ENCODE results near the gene AGBL1. TPM values are rescaled to one million over a fixed set of nuclear protein-coding genes. Genes with fewer than 3 reads are reported as not detected.

Gene AGBL1
- total and polyA plus RNA-seq, 8 donors = under 0.01 to 0.18 TPM; not detected in 6

DNA sequence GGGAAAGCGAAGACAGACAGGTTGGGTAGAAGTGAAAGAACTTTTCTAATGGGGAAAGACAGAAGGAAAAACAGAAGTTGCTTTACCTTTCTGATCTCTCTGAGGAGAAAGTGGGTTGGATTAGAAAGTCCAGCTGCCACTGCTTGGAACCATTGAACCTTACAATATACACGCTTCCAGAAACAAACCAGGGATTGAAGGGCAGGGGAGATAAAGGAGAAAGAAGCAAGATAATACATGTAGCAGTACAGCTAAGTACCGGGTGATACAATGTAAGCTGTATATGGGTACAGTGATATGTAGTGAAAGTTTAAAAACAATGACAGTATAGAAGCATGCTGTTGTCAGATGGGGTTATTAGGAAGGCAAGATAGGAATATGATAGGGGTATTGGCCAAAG is 684.4 kb downstream of the AGBL1 start:
- DNase-seq = no peak
- Histone ChIP-seq H3K36me3 (no peaks in the 10 kb centered on the region), H3K9me3 (no peaks in the 10 kb centered on the region), H3K27me3 (no peaks in the 10 kb centered on the region), H3K27ac (no peak overlapping the region), H3K4me1 (no peaks in the 10 kb centered on the region), H3K4me3 (no peak overlapping the region)
- TF ChIP-seq POLR2A (IDR thresholded peaks at IDR 0.05) (no peak), EP300 (IDR thresholded peaks at IDR 0.05) (no peak), POLR2AphosphoS5 (IDR thresholded peaks at IDR 0.05) (no peak)
- TF ChIP-seq, protein P1, sequence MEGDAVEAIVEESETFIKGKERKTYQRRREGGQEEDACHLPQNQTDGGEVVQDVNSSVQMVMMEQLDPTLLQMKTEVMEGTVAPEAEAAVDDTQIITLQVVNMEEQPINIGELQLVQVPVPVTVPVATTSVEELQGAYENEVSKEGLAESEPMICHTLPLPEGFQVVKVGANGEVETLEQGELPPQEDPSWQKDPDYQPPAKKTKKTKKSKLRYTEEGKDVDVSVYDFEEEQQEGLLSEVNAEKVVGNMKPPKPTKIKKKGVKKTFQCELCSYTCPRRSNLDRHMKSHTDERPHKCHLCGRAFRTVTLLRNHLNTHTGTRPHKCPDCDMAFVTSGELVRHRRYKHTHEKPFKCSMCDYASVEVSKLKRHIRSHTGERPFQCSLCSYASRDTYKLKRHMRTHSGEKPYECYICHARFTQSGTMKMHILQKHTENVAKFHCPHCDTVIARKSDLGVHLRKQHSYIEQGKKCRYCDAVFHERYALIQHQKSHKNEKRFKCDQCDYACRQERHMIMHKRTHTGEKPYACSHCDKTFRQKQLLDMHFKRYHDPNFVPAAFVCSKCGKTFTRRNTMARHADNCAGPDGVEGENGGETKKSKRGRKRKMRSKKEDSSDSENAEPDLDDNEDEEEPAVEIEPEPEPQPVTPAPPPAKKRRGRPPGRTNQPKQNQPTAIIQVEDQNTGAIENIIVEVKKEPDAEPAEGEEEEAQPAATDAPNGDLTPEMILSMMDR (IDR thresholded peaks at IDR 0.05) = no peak
- intact Hi-C loops (cut with DNase I; ENCODE audit: low total_unique reads) = no loop called here
- 49 to 59% (median 55%) methylated on average over 3 of the region's 3 CpGs for WGBS, 5 donors

GRCh38 chr15:86765281-86765680 is 685.6 kb downstream of the AGBL1 start:
- intact Hi-C loops (cut with DNase I; ENCODE audit: low total_unique reads) = no loop called here
- no peaks in the 10 kb centered on the region for H3K4me1 ChIP-seq
- TF ChIP-seq, protein P1 (IDR thresholded peaks at IDR 0.05) = no peak
- no peak for TF ChIP-seq POLR2A (IDR thresholded peaks at IDR 0.05)
- no peak for TF ChIP-seq EP300 (IDR thresholded peaks at IDR 0.05)
- no peak for TF ChIP-seq POLR2AphosphoS5 (IDR thresholded peaks at IDR 0.05)
- H3K36me3 ChIP-seq = no peaks in the 10 kb centered on the region
- DNase-seq = no peak
- 59 to 77% (median 69%) methylated on average over 5 of the region's 5 CpGs for WGBS, 5 donors
- H3K27ac ChIP-seq = no peak overlapping the region
- no peaks in the 10 kb centered on the region for H3K9me3 ChIP-seq
- H3K27me3 ChIP-seq = no peaks in the 10 kb centered on the region
- H3K4me3 ChIP-seq = no peak overlapping the region

DNA sequence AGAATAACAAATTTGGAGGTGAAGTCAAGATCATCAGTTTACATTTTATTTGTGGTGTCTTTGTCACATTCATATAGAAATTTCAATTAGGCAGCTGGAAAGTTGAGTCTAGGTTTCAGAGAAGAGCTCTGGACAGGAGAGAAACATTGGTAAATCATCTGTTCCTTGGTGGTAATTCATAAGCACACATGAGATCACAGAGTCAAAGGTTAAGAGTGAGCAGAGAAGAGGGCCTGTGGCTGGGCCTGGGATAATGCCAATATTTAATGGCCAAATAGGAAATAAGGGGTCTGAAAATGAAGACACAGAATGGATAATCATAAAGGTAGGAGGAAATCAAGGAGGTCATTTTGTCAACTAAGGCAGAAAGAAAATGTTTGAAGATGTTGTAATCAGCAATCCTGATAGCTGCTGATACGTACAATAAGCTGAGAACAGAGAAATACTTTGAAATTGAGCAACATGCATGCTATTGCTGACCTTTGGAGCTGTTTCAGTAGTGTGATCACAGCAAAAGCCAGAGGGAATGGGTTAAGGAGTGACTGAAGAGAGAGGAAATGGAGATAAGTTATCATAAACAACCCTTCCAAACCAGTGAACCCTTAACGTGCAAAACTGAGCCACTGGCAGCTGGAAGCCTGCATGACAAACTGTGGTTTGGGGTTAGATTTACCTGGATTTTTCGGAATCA is 692.8 kb downstream of the AGBL1 start:
- no peaks in the 10 kb centered on the region for H3K9me3 ChIP-seq
- H3K27ac ChIP-seq = no peak overlapping the region
- peak in 1 of 2 donors; percentile 30 for DNase-seq
- TF ChIP-seq POLR2A (IDR thresholded peaks at IDR 0.05) = no peak
- no peak for TF ChIP-seq EP300 (IDR thresholded peaks at IDR 0.05)
- TF ChIP-seq, protein P1 (IDR thresholded peaks at IDR 0.05) = no peak
- TF ChIP-seq POLR2AphosphoS5 (IDR thresholded peaks at IDR 0.05) = no peak
- H3K4me3 ChIP-seq = no peak overlapping the region
- no peaks in the 10 kb centered on the region for H3K27me3 ChIP-seq
- H3K4me1 ChIP-seq = no peaks in the 10 kb centered on the region
- WGBS, 5 donors = 30 to 49% (median 39%) methylated on average over 3 of the region's 3 CpGs
- intact Hi-C loops (cut with DNase I; ENCODE audit: low total_unique reads) = no loop called here
- H3K36me3 ChIP-seq = no peaks in the 10 kb centered on the region

DNA sequence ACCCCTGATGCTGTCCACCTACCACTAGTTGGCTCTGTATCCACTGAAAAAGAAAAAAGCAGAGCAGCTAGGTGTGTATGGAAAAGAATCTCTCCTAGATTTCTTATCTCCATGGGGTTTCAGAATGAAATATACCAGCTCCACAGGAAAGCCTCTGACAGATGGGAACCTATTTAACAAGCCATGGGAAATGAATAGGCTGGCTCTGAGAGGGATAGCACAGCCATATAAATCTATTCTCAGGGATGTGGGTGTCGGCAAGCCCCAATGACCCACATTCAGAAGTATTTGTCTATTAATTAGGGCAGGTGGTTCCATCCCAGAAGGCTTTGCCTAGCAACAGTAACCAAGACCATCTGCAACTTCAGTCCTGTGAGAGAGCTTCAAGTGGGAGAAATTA is 694.1 kb downstream of the AGBL1 start:
- Histone ChIP-seq H3K27me3 (no peaks in the 10 kb centered on the region), H3K36me3 (no peaks in the 10 kb centered on the region), H3K4me1 (no peaks in the 10 kb centered on the region), H3K9me3 (no peaks in the 10 kb centered on the region), H3K4me3 (no peak overlapping the region), H3K27ac (no peak overlapping the region)
- no peak for DNase-seq
- 79 to 92% (median 82%) methylated on average over 1 of the region's 1 CpG for WGBS, 5 donors
- intact Hi-C loops (cut with DNase I; ENCODE audit: low total_unique reads) = no loop called here
- TF ChIP-seq EP300 (IDR thresholded peaks at IDR 0.05) = no peak
- TF ChIP-seq POLR2A (IDR thresholded peaks at IDR 0.05) = no peak
- no peak for TF ChIP-seq POLR2AphosphoS5 (IDR thresholded peaks at IDR 0.05)
- TF ChIP-seq, protein P1 (IDR thresholded peaks at IDR 0.05) = no peak
